Measurements from ENCODE around the gene GJA10.

GRCh38 chr6:89921691-89922090, 27.4 kb downstream of the GJA10 start:
- no peak for TF ChIP-seq CTCF (IDR thresholded peaks at IDR 0.05)
- TF ChIP-seq POLR2A (IDR thresholded peaks at IDR 0.05): no peak
